Effector memory CD4-positive, alpha-beta T cell (primary cell): Measurements from ENCODE around the gene CTNNA2.

Source experiments
- DNase-seq, 3 donors: peaks; one replicate each; pipeline ENCODE4 v3.0.0-alpha.2; 2020
- H3K27ac ChIP-seq: 2 replicates; pipeline ENCODE4 v1.7.0; 2013; ENCODE audit warnings: mild to moderate bottlenecking, low read length, moderate library complexity; ENCODE audit not compliant: insufficient read depth, poor library complexity, severe bottlenecking
- H3K27me3 ChIP-seq: replicated peaks from 2 replicates; pipeline ENCODE4 v1.7.0; 2013; ENCODE audit warnings: mild to moderate bottlenecking, low read length; ENCODE audit not compliant: insufficient read depth, control insufficient read depth, poor library complexity, severe bottlenecking
- H3K36me3 ChIP-seq: 2 replicates; pipeline ENCODE4 v1.7.0; 2013; ENCODE audit warnings: mild to moderate bottlenecking, low read length, moderate library complexity; ENCODE audit not compliant: control insufficient read depth, insufficient read depth
- H3K4me1 ChIP-seq: 2 replicates; pipeline ENCODE4 v1.7.0; 2013; ENCODE audit warnings: low read length, mild to moderate bottlenecking; ENCODE audit not compliant: control insufficient read depth, insufficient read depth, poor library complexity, severe bottlenecking
- H3K4me3 ChIP-seq: 2 replicates; pipeline ENCODE4 v1.7.0; 2013; ENCODE audit warnings: low read length, low read depth, mild to moderate bottlenecking; ENCODE audit not compliant: insufficient read depth, poor library complexity, severe bottlenecking
- H3K9me3 ChIP-seq: 2 replicates; pipeline ENCODE4 v1.7.0; 2013; ENCODE audit warnings: mild to moderate bottlenecking, low read length, moderate library complexity; ENCODE audit not compliant: control insufficient read depth

The CTNNA2 gene

DNA sequence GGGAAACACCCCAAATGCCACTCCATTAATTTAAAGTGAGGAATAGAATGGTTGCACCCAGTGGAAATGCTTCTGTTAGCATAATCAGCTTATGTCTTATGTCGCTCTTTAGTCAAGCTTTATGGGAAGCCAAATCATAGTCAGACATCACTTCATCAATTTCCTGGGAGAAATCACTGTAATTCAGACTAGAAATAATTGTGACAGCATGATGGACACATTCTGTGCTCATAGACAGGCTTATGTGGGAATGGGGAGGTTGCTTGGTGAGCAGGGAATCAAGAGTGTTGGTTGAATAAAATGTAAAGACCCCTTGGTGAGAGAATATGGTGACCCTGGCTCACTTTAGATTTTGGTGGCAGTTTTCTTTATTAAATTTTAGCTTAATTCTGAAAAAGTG, 174.0 kb downstream of the CTNNA2 start:
- H3K4me1 ChIP-seq, result no peaks in the 10 kb centered on the region
- no peak for DNase-seq
- H3K27ac ChIP-seq, result no peak overlapping the region
- H3K4me3 ChIP-seq, result no peak overlapping the region
- no peaks in the 10 kb centered on the region for H3K9me3 ChIP-seq
- H3K36me3 ChIP-seq, result no peaks in the 10 kb centered on the region
- H3K27me3 ChIP-seq, result no peaks in the 10 kb centered on the region

DNA sequence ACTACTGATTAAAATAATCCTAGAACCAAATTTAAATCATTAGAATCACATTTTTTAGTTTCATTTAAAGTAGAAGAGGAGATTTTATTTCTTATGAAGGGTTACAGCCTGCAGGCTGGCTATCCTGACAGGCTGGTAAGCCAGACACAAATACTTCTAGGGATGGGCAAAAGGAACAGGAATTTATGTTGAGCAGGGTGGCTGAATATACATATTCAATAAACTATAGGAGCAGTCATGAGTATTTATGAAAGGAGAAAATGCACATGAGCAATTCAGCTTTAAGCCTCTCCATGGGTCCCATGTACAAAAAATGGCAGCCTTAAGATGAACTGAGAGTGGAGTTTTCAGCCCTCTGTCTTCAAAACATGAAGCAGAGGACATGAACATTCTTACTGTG, 182.4 kb downstream of the CTNNA2 start:
- no peak overlapping the region for H3K4me3 ChIP-seq
- DNase-seq, result no peak
- H3K9me3 ChIP-seq, result no peaks in the 10 kb centered on the region
- no peaks in the 10 kb centered on the region for H3K4me1 ChIP-seq
- H3K36me3 ChIP-seq, result no peaks in the 10 kb centered on the region
- H3K27me3 ChIP-seq, result no peaks in the 10 kb centered on the region
- H3K27ac ChIP-seq, result no peak overlapping the region

DNA sequence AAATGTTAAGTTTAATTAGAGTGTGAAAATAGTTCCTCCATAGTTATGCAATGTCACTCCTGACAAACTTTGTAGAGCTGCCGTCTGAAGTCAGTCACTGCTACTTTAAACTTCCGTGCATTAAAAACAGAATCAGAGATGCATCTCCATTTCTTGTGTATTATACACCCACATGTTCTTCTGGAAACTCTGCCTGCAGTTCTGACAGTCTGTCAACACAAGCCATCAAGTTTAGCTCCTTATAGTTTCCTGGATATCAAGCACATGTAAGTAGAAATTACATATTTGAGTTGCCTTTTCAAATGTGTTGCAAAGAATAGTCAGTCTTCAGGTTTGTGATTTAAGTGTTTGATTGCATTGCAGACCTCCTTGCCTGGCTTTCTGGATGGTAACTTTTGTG, 184.3 kb downstream of the CTNNA2 start:
- H3K27me3 ChIP-seq, result no peaks in the 10 kb centered on the region
- DNase-seq, result no peak
- H3K36me3 ChIP-seq, result no peaks in the 10 kb centered on the region
- no peaks in the 10 kb centered on the region for H3K9me3 ChIP-seq
- no peaks in the 10 kb centered on the region for H3K4me1 ChIP-seq
- no peak overlapping the region for H3K27ac ChIP-seq
- no peak overlapping the region for H3K4me3 ChIP-seq

DNA sequence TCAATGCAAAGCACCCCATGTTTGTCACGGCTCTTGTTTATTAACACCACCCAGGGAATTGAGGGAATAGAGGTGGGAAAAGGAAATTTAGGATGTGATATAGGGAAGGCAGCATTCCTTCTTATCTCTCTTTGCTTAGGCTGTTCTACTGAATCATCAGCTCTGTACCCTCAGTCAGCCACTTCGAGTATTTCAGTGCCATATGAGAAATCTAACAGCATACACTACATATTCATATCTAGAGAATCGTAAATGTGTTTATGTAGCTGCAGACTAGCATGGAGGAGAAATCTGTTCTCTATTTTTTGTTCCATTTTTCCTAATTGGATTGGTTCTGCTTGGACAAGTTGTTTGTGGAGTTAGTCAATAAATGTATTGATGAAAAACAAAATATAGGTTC, 187.8 kb downstream of the CTNNA2 start:
- Histone ChIP-seq H3K4me3 (no peak overlapping the region), H3K9me3 (no peaks in the 10 kb centered on the region), H3K36me3 (no peaks in the 10 kb centered on the region), H3K27me3 (no peaks in the 10 kb centered on the region), H3K4me1 (no peaks in the 10 kb centered on the region), H3K27ac (no peak overlapping the region)
- DNase-seq, result no peak

DNA sequence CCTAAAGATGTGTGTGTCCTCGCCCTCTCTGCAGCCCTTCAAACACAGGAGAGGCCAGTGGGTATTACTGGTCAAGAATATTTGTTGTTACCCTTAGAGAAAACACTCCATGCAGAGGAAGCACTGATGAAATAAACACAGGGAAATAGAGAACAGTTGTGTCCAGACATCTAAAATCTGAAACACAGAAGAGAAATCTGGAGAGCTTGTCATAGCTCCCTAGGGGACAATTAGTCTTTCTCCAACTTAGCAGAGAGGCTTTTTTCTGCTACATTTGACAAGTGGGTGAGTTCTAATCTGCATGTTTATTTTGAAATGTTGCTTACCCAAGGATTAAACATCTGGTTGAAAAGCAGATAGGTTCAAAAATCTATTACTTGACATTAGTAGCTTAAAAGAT, 190.1 kb downstream of the CTNNA2 start:
- H3K27ac ChIP-seq, result no peak overlapping the region
- H3K36me3 ChIP-seq, result no peaks in the 10 kb centered on the region
- no peaks in the 10 kb centered on the region for H3K9me3 ChIP-seq
- no peak for DNase-seq
- no peak overlapping the region for H3K4me3 ChIP-seq
- no peaks in the 10 kb centered on the region for H3K4me1 ChIP-seq
- H3K27me3 ChIP-seq, result no peaks in the 10 kb centered on the region

DNA sequence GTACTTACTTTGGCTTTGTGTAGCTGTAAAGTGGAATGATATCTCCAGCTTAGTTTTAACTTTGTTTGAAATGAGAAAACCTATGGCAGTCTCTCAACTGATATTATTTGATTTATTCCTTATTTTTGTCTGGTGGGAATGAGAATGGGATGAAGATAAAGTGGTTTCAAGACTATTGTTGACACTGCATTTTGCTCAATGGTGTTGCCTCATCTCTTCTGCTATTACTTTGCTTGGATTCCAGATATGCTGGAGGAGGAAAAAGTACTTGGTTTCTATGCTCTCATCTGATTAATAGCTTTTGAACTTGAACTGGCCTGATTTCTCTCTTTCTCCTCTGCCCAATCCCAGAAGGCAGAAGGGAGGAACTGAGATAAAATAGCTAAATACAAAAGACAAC, 198.2 kb downstream of the CTNNA2 start:
- H3K27ac ChIP-seq, result no peak overlapping the region

DNA sequence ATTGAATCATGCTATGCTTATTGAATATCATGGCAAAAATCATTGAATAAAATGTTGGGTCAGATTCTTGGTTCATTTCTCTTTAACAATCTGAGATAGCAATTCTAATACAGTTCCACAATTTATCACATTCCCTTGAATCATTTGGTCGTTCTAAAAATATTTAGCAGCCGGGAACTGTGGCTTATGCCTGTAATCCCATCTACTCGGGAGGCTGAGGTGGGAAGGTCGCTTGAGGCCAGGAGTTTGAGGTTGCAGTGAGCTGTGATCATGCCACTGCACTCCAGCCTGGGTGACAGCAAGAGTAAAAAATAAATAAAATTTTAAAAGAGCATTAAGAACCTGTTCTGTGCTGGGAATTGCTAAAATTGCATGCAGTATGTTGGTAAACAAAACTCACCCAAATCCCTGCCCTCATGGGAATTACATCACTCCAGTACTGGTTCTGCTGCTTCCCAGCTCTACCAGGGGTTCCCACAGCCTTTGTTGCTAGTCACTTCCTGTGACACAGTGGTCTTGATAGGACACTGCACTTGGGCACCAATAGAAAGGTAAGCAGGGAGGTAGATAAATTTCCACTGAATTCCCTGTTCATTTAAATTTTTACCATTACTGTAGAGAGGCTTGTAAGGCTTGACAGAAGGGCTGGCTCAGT, 200.4 kb downstream of the CTNNA2 start:
- Histone ChIP-seq H3K4me1 (no peaks in the 10 kb centered on the region), H3K27ac (no peak overlapping the region), H3K9me3 (no peaks in the 10 kb centered on the region), H3K4me3 (no peak overlapping the region), H3K27me3 (no peaks in the 10 kb centered on the region), H3K36me3 (no peaks in the 10 kb centered on the region)
- no peak for DNase-seq

More for the DNA sequence above, 198.2 kb downstream of the CTNNA2 start:
- no peak overlapping the region for H3K4me3 ChIP-seq
- no peaks in the 10 kb centered on the region for H3K4me1 ChIP-seq
- DNase-seq, result no peak
- no peaks in the 10 kb centered on the region for H3K36me3 ChIP-seq
- no peaks in the 10 kb centered on the region for H3K27me3 ChIP-seq
- H3K9me3 ChIP-seq, result no peaks in the 10 kb centered on the region

DNA sequence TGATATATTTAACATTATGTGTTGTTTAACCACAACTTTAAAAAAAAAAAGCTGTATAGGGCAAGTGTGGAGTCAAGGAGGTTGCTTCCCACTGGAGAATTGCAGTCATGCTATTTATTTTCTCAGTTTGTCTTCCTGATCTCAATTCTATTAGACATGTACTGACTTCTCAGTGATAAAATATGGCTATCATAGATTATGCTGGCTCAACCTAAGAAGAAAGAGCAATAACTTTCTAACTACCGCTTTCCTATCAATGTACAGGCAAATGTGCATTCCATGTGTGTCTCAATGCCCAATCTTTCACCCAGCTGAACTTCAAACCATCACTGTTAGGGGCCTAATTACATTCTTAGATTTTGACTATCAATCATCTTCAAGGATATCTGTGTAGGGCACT, 201.4 kb downstream of the CTNNA2 start:
- Histone ChIP-seq H3K4me3 (no peak overlapping the region), H3K4me1 (no peaks in the 10 kb centered on the region), H3K27ac (no peak overlapping the region), H3K36me3 (no peaks in the 10 kb centered on the region), H3K27me3 (no peaks in the 10 kb centered on the region), H3K9me3 (no peaks in the 10 kb centered on the region)
- DNase-seq, result no peak

DNA sequence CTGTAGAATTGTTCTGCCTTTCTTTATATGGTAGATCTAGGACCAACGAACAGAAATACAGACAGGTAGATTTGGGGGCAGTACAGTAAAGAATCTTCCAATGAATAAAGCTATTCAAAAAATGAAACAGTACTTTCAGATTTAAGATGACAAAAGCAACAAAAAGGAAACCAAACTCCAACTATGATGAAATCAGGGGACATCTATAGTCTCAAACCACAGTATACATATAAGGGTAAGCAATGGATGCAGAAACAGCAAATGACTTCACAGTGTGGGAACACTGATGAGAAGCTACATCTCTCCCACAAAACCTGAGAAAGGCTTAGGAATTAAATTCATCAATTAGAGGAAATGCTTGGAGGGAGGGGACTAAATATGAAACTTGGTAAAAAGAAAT, 202.5 kb downstream of the CTNNA2 start:
- H3K36me3 ChIP-seq, result no peaks in the 10 kb centered on the region
- DNase-seq, result no peak
- H3K4me1 ChIP-seq, result no peaks in the 10 kb centered on the region
- no peak overlapping the region for H3K27ac ChIP-seq
- H3K27me3 ChIP-seq, result no peaks in the 10 kb centered on the region
- no peaks in the 10 kb centered on the region for H3K9me3 ChIP-seq
- H3K4me3 ChIP-seq, result no peak overlapping the region

DNA sequence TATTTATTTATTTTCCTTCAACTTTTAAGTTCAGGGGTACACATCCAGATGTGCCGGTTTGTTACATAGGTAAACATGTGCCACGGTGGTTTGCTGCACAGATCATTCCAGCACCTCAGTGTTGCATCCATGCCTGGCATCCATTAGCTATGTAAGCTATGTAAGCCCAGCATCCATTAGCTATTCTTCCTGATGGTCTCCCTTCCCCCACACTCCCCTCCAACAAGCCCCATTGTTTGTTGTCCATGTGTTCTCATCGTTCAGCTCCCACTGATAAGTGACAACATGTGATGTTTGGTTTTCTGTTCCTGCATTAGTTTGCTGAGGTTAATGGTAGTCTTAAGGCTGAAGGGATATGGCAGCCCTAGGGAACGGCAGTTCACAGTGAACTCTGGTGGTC, 203.4 kb downstream of the CTNNA2 start:
- Histone ChIP-seq H3K36me3 (no peaks in the 10 kb centered on the region), H3K27me3 (no peaks in the 10 kb centered on the region), H3K27ac (no peak overlapping the region), H3K4me3 (no peak overlapping the region), H3K4me1 (no peaks in the 10 kb centered on the region), H3K9me3 (no peaks in the 10 kb centered on the region)
- no peak for DNase-seq
